Osteoblast (primary cell): ENCODE measurements around the gene ZNF76. TPM values are rescaled to one million over a fixed set of nuclear protein-coding genes. Genes with fewer than 3 reads are reported as not detected.

Experiments
- DNase-seq: peaks from one replicate; pipeline ENCODE4 v3.0.0; 2011; ENCODE audit warnings: low spot score, mixed read lengths; ENCODE audit not compliant: insufficient read length; ENCODE audit errors: missing footprints
- H2AFZ ChIP-seq: 2 replicates; pipeline ENCODE4 v1.6.0; 2011; ENCODE audit warnings: mild to moderate bottlenecking, low read length
- H3K27ac ChIP-seq: 2 replicates; pipeline ENCODE4 v1.5.1; 2011; ENCODE audit warnings: mild to moderate bottlenecking, low read depth, low read length, moderate library complexity
- H3K27me3 ChIP-seq: 2 replicates; pipeline ENCODE4 v1.6.0; 2012; ENCODE audit warnings: mild to moderate bottlenecking, control low read depth, inconsistent platforms, low read length, moderate library complexity; ENCODE audit not compliant: insufficient read depth
- H3K36me3 ChIP-seq: 2 replicates; pipeline ENCODE4 v1.5.1; 2011; ENCODE audit warnings: mild to moderate bottlenecking, low read length, control low read depth, moderate library complexity; ENCODE audit not compliant: insufficient read depth
- H3K4me1 ChIP-seq: 2 replicates; pipeline ENCODE4 v1.5.1; 2011; ENCODE audit warnings: mild to moderate bottlenecking, low read length, control low read depth, moderate library complexity; ENCODE audit not compliant: insufficient read depth
- H3K4me2 ChIP-seq: 2 replicates; pipeline ENCODE4 v1.6.0; 2011; ENCODE audit warnings: mild to moderate bottlenecking, low read length; ENCODE audit not compliant: insufficient read depth
- H3K4me3 ChIP-seq: fragments of 200-600 bp; sonication (generic); 3 replicates; pipeline ENCODE4 v1.5.1; 2012; ENCODE audit warnings: mild to moderate bottlenecking, low read length, inconsistent platforms; ENCODE audit not compliant: insufficient read depth
- H3K79me2 ChIP-seq: 2 replicates; pipeline ENCODE4 v1.6.0; 2012; ENCODE audit warnings: mild to moderate bottlenecking, low read length, control low read depth, inconsistent platforms; ENCODE audit not compliant: insufficient read depth
- H3K9me3 ChIP-seq: 2 replicates; pipeline ENCODE4 v1.5.1; 2011; ENCODE audit warnings: low read depth, low read length, control low read depth
- H4K20me1 ChIP-seq: 2 replicates; pipeline ENCODE4 v1.6.0; 2012; ENCODE audit warnings: mild to moderate bottlenecking, low read length, control low read depth; ENCODE audit not compliant: insufficient read depth
- CTCF ChIP-seq: IDR thresholded peaks from 2 replicates; pipeline ENCODE4 v1.5.1; 2011; ENCODE audit warnings: mild to moderate bottlenecking, low read depth, low read length, moderate library complexity; ENCODE audit errors: extremely low read depth
- total RNA-seq: library from RNA; depleted of rRNA; stranded (reverse); fragments of >200 nt; gene quantifications from 2 replicates; pipeline ENCODE4 v1.2.3, GENCODE V29; 2012

ZNF76 gene
- total RNA-seq, 1 donor, result 19.9 TPM

GRCh38 chr6:35296931-35297600 is 37.5 kb downstream of the ZNF76 start:
- H3K27me3 ChIP-seq, result no peaks in the 10 kb centered on the region
- no peaks in the 10 kb centered on the region for H4K20me1 ChIP-seq
- no peaks in the 10 kb centered on the region for H3K4me1 ChIP-seq
- no peak overlapping the region for H2AFZ ChIP-seq
- peaks cover 41% of the 10 kb centered on the region for H3K36me3 ChIP-seq
- no peak overlapping the region for H3K27ac ChIP-seq
- H3K79me2 ChIP-seq, result no peaks in the 10 kb centered on the region
- no peak overlapping the region for H3K4me2 ChIP-seq
- TF ChIP-seq CTCF, result no peak
- no peak for DNase-seq
- no peak overlapping the region for H3K4me3 ChIP-seq
- no peaks in the 10 kb centered on the region for H3K9me3 ChIP-seq

GRCh38 chr6:35297601-35298481 is 38.3 kb downstream of the ZNF76 start, which contains the start of gene DEF6:
DEF6 (plus strand) TSS chr6:35297818; CDS start chr6:35297857, 39 bp downstream.
- TF ChIP-seq CTCF, result peak; percentile 28
- H3K4me3 ChIP-seq, result no peak within 1 kb of the TSS

GRCh38 chr6:35298625-35299140 is 39.1 kb downstream of the ZNF76 start:
- Histone ChIP-seq H3K9me3 (no peaks in the 10 kb centered on the region), H3K36me3 (peaks cover 31% of the 10 kb centered on the region), H3K4me3 (no peak overlapping the region), H3K27ac (no peak overlapping the region), H3K27me3 (no peaks in the 10 kb centered on the region), H4K20me1 (no peaks in the 10 kb centered on the region), H2AFZ (no peak overlapping the region), H3K4me2 (no peak overlapping the region), H3K4me1 (no peaks in the 10 kb centered on the region), H3K79me2 (no peaks in the 10 kb centered on the region)
- no peak for TF ChIP-seq CTCF
- no peak for DNase-seq

More at GRCh38 chr6:35297601-35298481, 38.3 kb downstream of the ZNF76 start, which contains the start of gene DEF6:
- Histone ChIP-seq H3K9me3 (no peaks in the 10 kb centered on the region), H4K20me1 (no peaks in the 10 kb centered on the region), H3K36me3 (peaks cover 40% of the 10 kb centered on the region), H3K4me2 (no peak within 1 kb of the TSS), H3K4me1 (no peaks in the 10 kb centered on the region), H2AFZ (no peak within 1 kb of the TSS), H3K79me2 (no peaks in the 10 kb centered on the region), H3K27ac (no peak within 1 kb of the TSS), H3K27me3 (no peaks in the 10 kb centered on the region)
- DNase-seq, result no peak

GRCh38 chr6:35299674-35300073 is 40.1 kb downstream of the ZNF76 start:
- Histone ChIP-seq H3K79me2 (no peaks in the 10 kb centered on the region), H3K36me3 (peaks cover 22% of the 10 kb centered on the region), H4K20me1 (no peaks in the 10 kb centered on the region), H2AFZ (no peak overlapping the region), H3K27ac (no peak overlapping the region), H3K4me1 (no peaks in the 10 kb centered on the region), H3K9me3 (no peaks in the 10 kb centered on the region), H3K4me2 (no peak overlapping the region), H3K4me3 (no peak overlapping the region), H3K27me3 (no peaks in the 10 kb centered on the region)
- TF ChIP-seq CTCF, result no peak
- DNase-seq, result no peak
